Type B pancreatic cell (in vitro differentiated cells): Measurements from ENCODE around the gene SYTL2. TPM values are rescaled to one million over a fixed set of nuclear protein-coding genes. Genes with fewer than 3 reads are reported as not detected.
"Not testable (repeated sequence)": the region's sequence is repeated elsewhere in the genome, so short reads cannot be mapped to it uniquely, and the experiment has no call there.

Experiments
- DNase-seq: peaks from one replicate; pipeline ENCODE4 v3.0.0; 2021; ENCODE audit warnings: mixed read lengths; ENCODE audit not compliant: unreplicated experiment; ENCODE audit errors: extremely low spot score
- H3K27ac Mint-ChIP-seq: 2 replicates; pipeline ENCODE4 v1.8.0; 2021; ENCODE audit warnings: mild to moderate bottlenecking, mixed read lengths
- H3K27me3 Mint-ChIP-seq: 2 replicates; pipeline ENCODE4 v1.8.0; 2021; ENCODE audit warnings: mixed read lengths
- H3K36me3 Mint-ChIP-seq: 2 replicates; pipeline ENCODE4 v1.8.0; 2021; ENCODE audit warnings: mixed read lengths
- H3K4me1 Mint-ChIP-seq: one replicate; pipeline ENCODE4 v1.8.0; 2021; ENCODE audit warnings: mixed read lengths; ENCODE audit not compliant: unreplicated experiment
- H3K4me3 Mint-ChIP-seq: 2 replicates; pipeline ENCODE4 v1.8.0; 2021; ENCODE audit warnings: mild to moderate bottlenecking, mixed read lengths
- H3K9me3 Mint-ChIP-seq: 2 replicates; pipeline ENCODE4 v1.8.0; 2021; ENCODE audit warnings: mixed read lengths
- CTCF ChIP-seq: fragments of 200-600 bp; sonication (generic); conservative IDR thresholded peaks from 2 replicates; pipeline ENCODE4 v1.5.0; 2021; ENCODE audit warnings: antibody characterized with exemption, mild to moderate bottlenecking
- total RNA-seq: library from RNA; stranded (reverse); gene quantifications from 2 replicates; pipeline ENCODE4 v1.2.1, GENCODE V29; 2021; ENCODE audit warnings: low replicate concordance

Gene SYTL2
- total RNA-seq, 1 donor from 2014 or later = 30.6 TPM

- Mint-ChIP-seq H3K4me3 (no peak overlapping the region), H3K4me1 (peaks cover 4% of the 10 kb centered on the region), H3K27ac (no peak overlapping the region)
Observed at GRCh38 chr11:85680897-85681296, 130.0 kb downstream of the SYTL2 start.

GRCh38 chr11:85679576-85679975 lies 131.4 kb downstream of the SYTL2 start:
- no peak for DNase-seq
- Mint-ChIP-seq H3K36me3 (no peaks in the 10 kb centered on the region), H3K4me3 (no peak overlapping the region), H3K27ac (no peak overlapping the region), H3K9me3 (no peaks in the 10 kb centered on the region), H3K4me1 (no peaks in the 10 kb centered on the region), H3K27me3 (no peaks in the 10 kb centered on the region)
- no peak for TF ChIP-seq CTCF

More at GRCh38 chr11:85680897-85681296, 130.0 kb downstream of the SYTL2 start:
- no peaks in the 10 kb centered on the region for H3K9me3 Mint-ChIP-seq
- H3K27me3 Mint-ChIP-seq = no peaks in the 10 kb centered on the region
- H3K36me3 Mint-ChIP-seq = no peaks in the 10 kb centered on the region
- DNase-seq = no peak
- no peak for TF ChIP-seq CTCF

- Mint-ChIP-seq H3K27me3 (peaks cover 6% of the 10 kb centered on the region), H3K36me3 (no peaks in the 10 kb centered on the region), H3K9me3 (no peaks in the 10 kb centered on the region), H3K27ac (no peak overlapping the region), H3K4me1 (no peaks in the 10 kb centered on the region), H3K4me3 (no peak overlapping the region)
- no peak for TF ChIP-seq CTCF
- DNase-seq = no peak
Observed at GRCh38 chr11:85673393-85673792, 137.5 kb downstream of the SYTL2 start.

GRCh38 chr11:85672105-85672902 lies 138.6 kb downstream of the SYTL2 start:
- no peak for TF ChIP-seq CTCF
- peaks cover 6% of the 10 kb centered on the region for H3K27me3 Mint-ChIP-seq
- no peaks in the 10 kb centered on the region for H3K36me3 Mint-ChIP-seq
- DNase-seq = no peak
- H3K4me3 Mint-ChIP-seq = no peak overlapping the region
- no peaks in the 10 kb centered on the region for H3K4me1 Mint-ChIP-seq
- no peak overlapping the region for H3K27ac Mint-ChIP-seq
- no peaks in the 10 kb centered on the region for H3K9me3 Mint-ChIP-seq

- not testable (repeated sequence) for DNase-seq, H3K9me3 Mint-ChIP-seq, H3K27ac Mint-ChIP-seq, H3K4me3 Mint-ChIP-seq, H3K36me3 Mint-ChIP-seq, H3K4me1 Mint-ChIP-seq, H3K27me3 Mint-ChIP-seq
Observed at GRCh38 chr11:85670949-85671663, 139.8 kb downstream of the SYTL2 start.

GRCh38 chr11:85668157-85668556 lies 142.8 kb downstream of the SYTL2 start:
- Mint-ChIP-seq H3K27me3 (no peaks in the 10 kb centered on the region), H3K4me3 (no peak overlapping the region), H3K4me1 (peaks cover 4% of the 10 kb centered on the region), H3K9me3 (no peaks in the 10 kb centered on the region), H3K27ac (no peak overlapping the region), H3K36me3 (peaks cover 10% of the 10 kb centered on the region)
- DNase-seq = no peak
- no peak for TF ChIP-seq CTCF
